ENCODE results near the gene NECTIN4. TPM values are rescaled to one million over a fixed set of nuclear protein-coding genes. Genes with fewer than 3 reads are reported as not detected.

NECTIN4 gene
- total RNA-seq, 4 donors from 2014 or later = 0.27 to 1.9 TPM; not detected in 2

- Histone ChIP-seq H3K27me3 (peaks cover 41% of the 10 kb centered on the region), H3K4me1 (peaks cover 0 to 17% (median 7%) of the 10 kb centered on the region in 3 donors), H3K9me3 (no peaks in the 10 kb centered on the region), H3K27ac (peak overlapping the region in 3 of 4 donors; percentile 68 to 76 (median 74)), H3K4me3 (peak overlapping the region; percentile 23 to 58), H3K36me3 (no peaks in the 10 kb centered on the region)
- TF ChIP-seq POLR2A (IDR thresholded peaks at IDR 0.05) (peak in 1 of 2 donors; percentile 2), CTCF (IDR thresholded peaks at IDR 0.05) (no peak)
- WGBS, 2 donors (ENCODE audit: low coverage in 1 of 2) = 62% methylated on average over 8 of the region's 34 CpGs; no CpG with 5 or more reads in 1 of the 2 donors
- peak; percentile 89 for ATAC-seq
These were observed 68.0 kb downstream of the NECTIN4 start for GRCh38 chr1:161021165-161021969.

Small RNAs within 50 kb of the gene (small RNA-seq; reads per million reads assigned to genes)
- gene AL591806.2 = 0 reads per million in 4 donors

Other genes starting within 250 kb of the NECTIN4 start
- gene CD244, start 226.7 kb downstream of the NECTIN4 start, total RNA-seq = under 1 TPM in 3 of 4 donors, not detected in 1; 0.15 to 0.47 (median 0.27) TPM
- 1 to 10 TPM in 1 of 4 donors, under 1 TPM in 1, not detected in 2; 0.46 to 1.9 TPM for gene ITLN1, start 204.4 kb downstream of the NECTIN4 start, total RNA-seq
- gene ITLN2, start 134.7 kb downstream of the NECTIN4 start, total RNA-seq = not detected
- gene F11R, start 68.4 kb downstream of the NECTIN4 start, total RNA-seq = 10 to 100 TPM in 1 of 4 donors, 1 to 10 TPM in 3; 4.5 to 28.2 (median 9.9) TPM
- gene TSTD1, start 50.6 kb downstream of the NECTIN4 start, total RNA-seq = 10 to 100 TPM; 18.1 to 52.1 (median 29.4) TPM
- 10 to 100 TPM; 50.9 to 79.4 (median 60.5) TPM for gene USF1, start 43.6 kb downstream of the NECTIN4 start, total RNA-seq
- gene ARHGAP30, start 19.7 kb downstream of the NECTIN4 start, total RNA-seq = 10 to 100 TPM in 1 of 4 donors, 1 to 10 TPM in 3; 1.9 to 11.6 (median 4.4) TPM
- 10 to 100 TPM in 2 of 4 donors, 1 to 10 TPM in 2; 3.5 to 22.6 (median 8.6) TPM for gene KLHDC9, start 8.8 kb upstream of the NECTIN4 start, total RNA-seq
- 10 to 100 TPM; 26.2 to 40.8 (median 31.4) TPM for gene PFDN2, start 28.5 kb upstream of the NECTIN4 start, total RNA-seq
- 10 to 100 TPM; 30.4 to 61.9 (median 32.8) TPM for gene NIT1, start 28.5 kb upstream of the NECTIN4 start, total RNA-seq
- 10 to 100 TPM; 34.2 to 54.4 (median 41.7) TPM for gene DEDD, start 43.1 kb upstream of the NECTIN4 start, total RNA-seq
- gene UFC1, start 64.4 kb upstream of the NECTIN4 start, total RNA-seq = 10 to 100 TPM; 60.5 to 83.7 (median 72.8) TPM
- gene USP21, start 69.9 kb upstream of the NECTIN4 start, total RNA-seq = 10 to 100 TPM in 3 of 4 donors, 1 to 10 TPM in 1; 10.0 to 27.6 (median 14.7) TPM
- 10 to 100 TPM; 10.5 to 27.4 (median 17.6) TPM for gene PPOX, start 76.9 kb upstream of the NECTIN4 start, total RNA-seq
- gene B4GALT3, start 87.9 kb upstream of the NECTIN4 start, total RNA-seq = 10 to 100 TPM; 14.8 to 26.4 (median 19.5) TPM
- gene ADAMTS4, start 109.5 kb upstream of the NECTIN4 start, total RNA-seq = 10 to 100 TPM in 1 of 4 donors, 1 to 10 TPM in 3; 3.7 to 60.6 (median 6.7) TPM
- gene NDUFS2, start 112.8 kb upstream of the NECTIN4 start, total RNA-seq = 100 to 1,000 TPM in 2 of 4 donors, 10 to 100 TPM in 2; 93.4 to 121 (median 100) TPM
- 10 to 100 TPM in 3 of 4 donors, 1 to 10 TPM in 1; 6.4 to 74.6 (median 52.0) TPM for gene FCER1G, start 125.7 kb upstream of the NECTIN4 start, total RNA-seq
- gene APOA2, start 134.1 kb upstream of the NECTIN4 start, total RNA-seq = not detected
- gene TOMM40L, start 136.5 kb upstream of the NECTIN4 start, total RNA-seq = 10 to 100 TPM in 3 of 4 donors, 1 to 10 TPM in 1; 9.3 to 24.3 (median 14.0) TPM
- not detected for gene NR1I3, start 148.6 kb upstream of the NECTIN4 start, total RNA-seq
- gene PCP4L1, start 169.2 kb upstream of the NECTIN4 start, total RNA-seq = 10 to 100 TPM in 1 of 4 donors, 1 to 10 TPM in 3; 1.6 to 13.8 (median 5.7) TPM
- 10 to 100 TPM in 2 of 4 donors, 1 to 10 TPM in 2; 5.3 to 18.7 (median 9.4) TPM for gene MPZ, start 220.4 kb upstream of the NECTIN4 start, total RNA-seq
- 10 to 100 TPM in 3 of 4 donors, 1 to 10 TPM in 1; 7.5 to 59.1 (median 37.2) TPM for gene SDHC, start 224.8 kb upstream of the NECTIN4 start, total RNA-seq

Data from gastroesophageal sphincter (tissue), 4 donors.